HG02678 (cell line): ENCODE results near the gene NEK7.
"Not testable (repeated sequence)": the region's sequence is repeated elsewhere in the genome, so short reads cannot be mapped to it uniquely, and the experiment has no call there.

Experiments used
- ATAC-seq: cut with Tn5 transposase; IDR thresholded peaks from one replicate; pipeline ENCODE4 v1.9.1; 2021; ENCODE audit warnings: mild to moderate bottlenecking, moderate library complexity; ENCODE audit not compliant: unreplicated experiment

The NEK7 gene

DNA sequence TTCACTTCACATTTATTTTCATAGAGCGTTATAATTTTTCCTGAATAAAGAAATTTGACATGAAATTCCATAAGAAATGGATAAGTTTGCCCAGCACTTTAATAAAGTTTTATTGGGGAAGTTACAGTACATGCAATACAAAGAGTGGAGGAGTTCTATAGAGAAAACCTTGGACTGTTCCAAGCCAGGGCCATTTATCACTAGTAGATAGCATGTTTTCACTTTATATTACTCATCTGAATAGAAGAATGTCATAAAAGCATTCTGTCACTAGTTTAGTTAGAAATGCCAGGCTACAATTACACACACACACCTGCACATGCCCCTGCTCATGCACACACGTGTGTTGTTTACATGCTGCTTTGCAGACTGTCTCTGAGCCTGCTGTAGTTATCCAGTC, 123.3 kb downstream of the NEK7 start:
- ATAC-seq = no peak

DNA sequence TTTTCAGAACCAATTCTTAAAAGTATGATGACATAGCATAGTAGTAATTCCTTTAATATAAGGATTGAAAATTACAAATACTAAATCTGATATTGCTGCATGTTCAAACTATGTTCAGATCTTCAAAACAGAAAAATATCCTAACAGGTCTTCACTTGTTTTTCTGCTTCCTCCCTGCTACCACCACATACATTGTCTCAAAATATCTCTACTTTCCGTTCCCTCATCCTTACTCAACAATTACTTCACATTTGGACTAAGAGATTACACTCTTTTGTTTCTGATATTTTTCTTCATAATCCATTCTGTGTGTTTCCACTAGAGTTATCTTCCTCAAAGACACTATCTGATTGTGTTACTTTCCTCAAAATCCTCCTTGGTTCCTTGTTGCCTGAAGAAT, 125.1 kb downstream of the NEK7 start:
- ATAC-seq = no peak

DNA sequence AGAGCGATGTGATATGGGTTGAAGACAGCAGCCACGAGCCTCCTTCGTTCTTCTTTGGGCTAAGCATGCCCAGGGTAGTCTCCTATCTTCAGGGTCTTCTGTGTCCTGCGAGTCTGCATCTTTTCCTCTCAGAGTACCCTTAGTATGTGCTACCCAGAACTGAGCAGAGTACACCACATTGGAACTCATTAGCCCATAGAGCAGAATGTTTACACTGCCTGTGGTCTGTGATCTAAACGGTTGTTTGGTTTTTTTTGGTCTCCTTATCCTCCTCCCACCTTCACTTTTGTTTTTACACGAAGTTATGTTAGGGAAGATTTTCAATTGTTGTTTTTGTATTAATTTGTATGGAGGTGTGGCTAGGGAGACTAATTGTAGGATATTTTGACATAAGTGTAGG, 126.4 kb downstream of the NEK7 start:
- ATAC-seq = no peak

DNA sequence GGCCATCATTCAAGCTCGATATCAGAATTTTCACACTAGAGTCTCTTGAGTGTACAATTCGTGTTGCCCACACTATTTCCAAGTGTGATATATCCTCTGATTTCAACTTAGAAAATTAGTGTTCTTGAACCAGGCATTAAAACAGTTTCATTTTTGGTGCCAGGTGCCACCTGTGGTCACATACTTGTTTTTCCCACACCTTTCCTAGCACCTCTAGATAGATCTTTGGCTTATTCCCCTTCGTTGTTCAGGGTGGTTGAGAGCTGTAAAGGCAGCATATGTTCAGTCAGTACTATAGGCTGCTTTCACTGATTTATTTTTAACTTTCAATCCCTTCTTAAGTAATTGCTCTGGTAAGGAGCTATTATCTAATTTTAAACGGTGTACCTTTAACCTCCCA, 131.1 kb downstream of the NEK7 start:
- ATAC-seq = no peak

DNA sequence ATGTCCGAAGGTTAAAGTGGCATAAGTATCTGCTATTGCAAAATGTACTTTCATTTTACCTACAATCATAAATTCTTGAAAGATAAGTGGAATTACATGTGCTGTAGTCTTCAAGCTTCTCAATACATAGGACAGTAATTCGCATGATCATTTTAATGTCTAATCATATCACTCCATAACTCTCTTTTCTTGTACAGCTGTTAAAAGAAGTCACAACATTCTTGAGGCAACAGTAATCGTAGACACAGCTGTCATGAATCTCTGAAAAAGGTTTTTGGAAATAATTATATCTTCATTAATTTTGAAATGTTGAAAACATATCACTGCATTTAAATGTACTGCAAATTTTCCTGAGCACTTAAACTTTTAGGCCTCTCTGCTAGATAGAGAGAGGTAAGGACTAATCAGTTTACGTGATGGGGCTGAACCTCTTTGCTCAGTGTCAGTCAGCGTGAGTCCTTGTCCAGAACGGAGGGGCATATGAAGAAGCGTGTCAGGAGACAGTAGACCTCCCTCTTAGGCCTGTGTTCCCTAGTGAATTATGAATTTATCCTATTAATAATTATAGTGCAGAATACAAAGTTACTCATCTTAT, 133.4 kb downstream of the NEK7 start:
- ATAC-seq = no peak

DNA sequence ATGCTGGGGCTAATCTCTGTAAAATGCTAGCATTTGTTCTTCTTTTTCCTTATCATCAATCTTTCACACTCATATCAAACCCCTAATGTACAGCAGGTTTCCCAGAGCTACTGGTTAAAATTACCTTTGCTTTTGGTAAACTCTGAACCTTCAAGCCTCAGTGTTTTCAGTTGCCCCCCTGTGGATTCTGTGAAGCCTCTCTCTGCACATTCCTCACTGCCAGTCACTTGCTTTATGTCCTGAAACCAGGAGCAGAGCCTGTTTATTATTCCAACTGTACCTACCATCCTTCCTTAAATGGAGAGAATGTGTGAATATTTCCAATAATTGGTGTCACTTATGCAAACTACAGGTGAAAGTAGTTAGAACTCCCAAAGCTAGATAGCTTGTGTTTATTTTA, 134.2 kb downstream of the NEK7 start:
- ATAC-seq = no peak

DNA sequence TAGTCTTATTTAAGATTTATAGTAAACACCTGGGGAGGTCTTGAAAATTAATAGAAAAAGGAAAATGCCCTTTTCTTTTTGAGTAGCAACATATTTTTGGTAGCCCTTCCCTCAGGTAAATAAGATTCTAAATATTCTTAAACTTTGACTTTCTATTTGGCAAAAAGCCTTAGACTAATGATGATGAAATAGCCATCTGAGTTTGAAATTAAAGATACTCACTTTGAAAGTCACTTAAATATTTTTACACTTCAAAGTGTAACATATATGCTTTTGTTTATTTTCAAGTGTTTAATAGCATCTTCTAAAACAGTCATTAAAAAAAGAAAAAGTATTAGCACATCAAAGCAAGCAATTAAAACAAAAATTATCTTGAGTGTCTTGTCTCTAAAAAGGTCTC, 135.1 kb downstream of the NEK7 start:
- ATAC-seq = no peak

DNA sequence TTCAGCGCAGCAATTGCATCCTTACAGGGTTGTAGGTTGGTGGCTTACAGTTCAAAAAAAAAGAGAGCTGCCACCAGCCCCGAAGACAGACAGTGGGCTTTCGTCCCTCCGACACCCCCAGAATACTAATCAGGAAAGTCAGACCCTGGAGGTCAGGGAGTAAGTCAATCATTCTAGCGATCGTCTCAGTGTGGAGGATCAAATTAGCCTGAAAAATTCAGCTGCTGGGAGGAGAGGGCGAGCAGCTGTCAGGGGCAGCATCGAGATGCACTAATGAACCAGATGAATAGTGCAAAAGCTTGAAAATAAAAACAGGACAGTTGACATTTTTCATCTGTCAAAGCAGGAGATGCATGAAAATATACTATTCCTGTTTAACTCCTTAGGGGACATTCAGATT, 138.4 kb downstream of the NEK7 start:
- no peak for ATAC-seq

DNA sequence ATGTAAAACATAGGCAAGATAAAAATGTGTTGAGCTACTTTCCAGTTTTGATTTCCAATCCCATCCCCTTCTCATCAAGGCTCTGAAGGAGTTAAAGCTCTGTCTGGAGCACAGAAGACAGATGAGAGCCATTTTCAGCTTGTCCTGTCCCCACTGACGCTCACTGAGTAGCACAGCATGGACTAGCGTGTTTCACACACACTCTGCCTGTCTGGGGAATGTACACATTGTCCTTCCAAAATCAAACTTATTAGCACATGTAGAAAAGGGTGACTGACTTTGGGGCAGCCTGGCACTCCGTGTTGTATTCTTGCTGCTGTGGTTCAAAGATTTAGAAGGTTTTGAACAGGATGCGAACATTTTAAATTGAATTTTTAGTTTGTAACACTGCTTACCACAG, 139.2 kb downstream of the NEK7 start:
- no peak for ATAC-seq

DNA sequence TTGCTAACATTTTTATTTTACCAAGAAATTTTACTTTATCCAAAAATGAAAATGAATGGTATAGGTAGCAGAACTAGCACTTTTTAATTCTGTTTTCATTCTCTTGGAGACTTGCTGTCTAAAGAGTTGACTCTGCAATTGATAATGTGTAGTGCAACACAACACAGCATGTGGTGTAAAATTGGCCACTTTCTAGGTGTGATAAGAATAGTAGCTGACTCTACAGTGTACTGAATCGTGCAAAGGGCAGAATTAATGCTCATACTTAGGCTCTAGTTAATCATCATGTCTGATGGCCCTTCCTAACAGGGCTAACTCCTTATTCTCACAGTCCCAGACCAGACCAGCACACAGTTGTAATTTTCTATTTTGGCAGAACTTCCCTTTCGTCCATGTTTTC, 140.5 kb downstream of the NEK7 start:
- ATAC-seq = no peak

DNA sequence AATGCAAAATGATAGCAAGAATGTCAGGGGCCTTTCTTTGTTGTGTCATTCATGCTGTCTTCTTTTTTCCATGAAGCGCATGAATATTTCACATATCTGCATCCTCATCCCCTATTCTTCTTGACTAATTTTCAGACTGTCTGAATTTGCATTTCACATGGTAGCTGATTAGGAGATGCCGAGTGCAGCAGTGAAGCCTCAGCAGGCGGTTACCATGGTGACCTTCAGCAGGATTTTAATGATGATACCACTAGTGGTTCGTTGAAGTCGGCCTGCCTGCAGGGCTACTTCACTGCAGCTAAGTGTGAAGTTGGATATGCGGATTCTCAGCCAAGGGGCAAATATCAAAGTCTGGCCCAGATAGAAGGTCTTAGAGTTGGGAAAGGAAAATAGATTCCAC, 141.8 kb downstream of the NEK7 start:
- no peak for ATAC-seq

DNA sequence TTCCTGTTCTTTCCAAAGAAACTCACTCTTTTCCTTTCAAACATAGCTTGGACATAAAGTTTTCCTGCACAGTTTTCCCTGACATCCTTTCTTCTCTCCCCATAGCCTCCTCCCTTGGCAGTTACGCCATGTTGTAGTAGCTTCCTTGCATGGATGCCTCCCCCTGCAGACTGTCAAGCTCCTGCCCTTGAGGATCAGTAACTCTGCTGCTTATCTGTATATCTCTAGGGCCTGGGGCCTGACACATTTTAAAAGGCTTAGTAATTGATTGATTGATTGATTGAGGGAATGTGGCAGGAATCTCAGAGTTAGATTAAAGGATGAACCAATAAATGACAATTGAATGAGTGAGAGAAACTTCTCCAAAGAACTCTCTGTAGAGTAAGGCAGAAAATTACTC, 143.7 kb downstream of the NEK7 start:
- no peak for ATAC-seq

DNA sequence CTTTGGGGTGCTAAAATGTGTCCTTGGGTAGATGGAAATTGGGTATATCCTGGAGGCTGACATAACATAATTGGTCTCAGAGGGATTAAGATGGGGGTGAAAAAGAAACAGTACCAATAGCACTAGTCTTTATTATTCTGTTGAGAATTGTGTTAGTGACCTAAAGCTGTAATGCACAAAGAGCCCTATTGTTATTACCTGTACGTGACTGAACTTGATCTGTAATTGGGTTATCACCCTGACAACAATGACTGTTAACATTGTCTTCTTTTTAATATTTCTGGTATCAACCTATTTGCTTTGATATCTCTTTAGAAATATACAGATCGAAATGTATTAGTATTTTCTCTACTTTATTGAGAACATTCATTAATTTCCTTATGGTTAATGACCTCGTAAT, 147.6 kb downstream of the NEK7 start:
- ATAC-seq = no peak

DNA sequence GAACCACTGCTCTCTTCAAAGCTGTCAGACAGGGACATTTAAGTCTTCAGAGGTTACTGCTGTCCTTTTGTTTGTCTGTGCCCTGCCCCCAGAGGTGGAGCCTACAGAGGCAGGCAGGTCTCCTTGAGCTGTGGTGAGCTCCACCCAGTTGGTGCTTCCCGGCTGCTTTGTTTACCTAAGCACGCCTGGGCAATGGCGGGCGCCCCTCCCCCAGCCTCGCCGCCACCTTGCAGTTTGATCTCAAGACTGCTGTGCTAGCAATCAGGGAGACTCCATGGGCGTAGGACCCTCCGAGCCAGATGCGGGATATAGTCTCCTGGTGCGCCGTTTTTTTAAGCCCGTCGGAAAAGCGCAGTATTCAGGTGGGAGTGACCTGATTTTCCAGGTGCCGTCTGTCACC, 158.0 kb downstream of the NEK7 start:
- not testable (repeated sequence) for ATAC-seq

DNA sequence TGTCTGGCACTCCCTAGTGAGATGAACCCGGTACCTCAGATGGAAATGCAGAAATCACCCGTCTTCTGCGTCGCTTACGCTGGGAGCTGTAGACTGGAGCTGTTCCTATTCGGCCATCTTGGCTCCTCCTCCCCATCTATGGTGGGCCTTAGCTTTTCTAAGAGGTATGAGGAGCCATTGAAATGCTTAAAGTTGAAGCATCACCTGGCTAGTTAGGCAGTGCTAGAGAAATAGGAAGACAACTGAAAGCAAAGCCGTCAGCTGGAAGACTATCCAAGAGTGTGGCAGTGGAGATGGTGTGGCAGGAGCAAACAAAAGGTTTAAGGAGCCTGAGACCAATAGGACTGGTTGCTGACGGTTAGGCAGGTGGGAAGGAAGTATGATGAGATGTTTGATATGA, 158.5 kb downstream of the NEK7 start:
- ATAC-seq = not testable (repeated sequence)

DNA sequence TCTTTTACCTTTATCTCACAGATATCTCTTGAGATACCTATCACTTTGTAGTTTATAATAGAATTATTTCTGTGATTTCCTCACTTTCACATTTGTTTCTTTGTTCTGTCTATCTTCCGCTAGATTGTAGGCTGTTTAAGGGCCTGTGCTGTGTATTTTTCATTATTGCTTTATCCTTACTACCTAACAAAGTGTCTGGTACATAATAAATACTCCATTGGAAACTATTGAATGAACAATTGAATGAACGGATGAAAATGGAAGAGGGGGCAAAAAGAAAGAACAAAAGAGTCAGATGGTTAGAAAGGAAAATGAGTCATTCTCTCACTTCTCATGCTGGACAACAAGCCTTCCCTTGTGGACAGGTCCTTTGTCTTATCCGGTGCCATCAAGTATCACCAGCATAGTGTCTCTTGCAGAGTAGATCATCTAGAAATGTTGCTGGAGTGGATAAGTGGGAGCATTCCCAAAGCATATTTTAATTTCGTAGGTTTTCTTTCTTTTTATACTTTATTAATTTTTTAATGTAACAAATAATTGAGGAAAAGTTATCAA, 159.8 kb downstream of the NEK7 start:
- no peak for ATAC-seq

DNA sequence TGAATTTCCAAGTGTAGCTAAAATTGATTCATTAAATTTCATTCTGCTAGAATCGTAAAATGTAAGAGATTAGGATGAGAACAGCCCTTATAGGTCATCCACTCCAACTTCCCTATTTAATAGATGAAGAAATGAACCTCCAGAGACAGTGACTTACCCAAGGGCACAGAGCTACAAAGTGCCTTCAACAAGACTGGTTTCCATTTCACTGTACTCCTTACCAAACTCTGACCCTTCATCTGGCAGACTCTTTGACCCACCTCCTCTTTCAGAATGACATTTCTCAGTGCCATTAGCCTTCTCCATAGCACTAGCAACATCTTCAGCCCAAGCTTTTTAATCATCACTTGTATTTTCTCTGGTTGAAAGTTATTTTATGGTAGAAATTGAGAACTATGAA, 161.3 kb downstream of the NEK7 start:
- no peak for ATAC-seq

DNA sequence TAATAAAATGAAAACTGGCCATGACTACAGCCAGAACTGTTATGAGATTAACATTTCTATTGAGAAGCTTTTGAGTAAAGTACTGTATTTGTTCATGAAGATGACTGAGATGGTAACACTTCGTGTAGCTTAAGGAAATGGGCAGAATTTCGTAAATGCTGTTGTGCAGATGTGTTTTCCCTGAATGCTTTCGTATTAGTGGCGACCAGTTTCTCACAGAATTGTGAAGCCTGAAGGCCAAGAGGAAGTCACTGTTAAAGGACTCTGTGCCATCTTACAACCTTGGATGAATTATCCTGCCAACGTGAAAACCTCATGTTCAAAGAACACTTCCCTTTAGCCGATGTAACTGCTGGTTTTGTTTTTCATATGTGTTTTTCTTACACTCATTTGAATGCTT, 164.0 kb downstream of the NEK7 start:
- no peak for ATAC-seq

DNA sequence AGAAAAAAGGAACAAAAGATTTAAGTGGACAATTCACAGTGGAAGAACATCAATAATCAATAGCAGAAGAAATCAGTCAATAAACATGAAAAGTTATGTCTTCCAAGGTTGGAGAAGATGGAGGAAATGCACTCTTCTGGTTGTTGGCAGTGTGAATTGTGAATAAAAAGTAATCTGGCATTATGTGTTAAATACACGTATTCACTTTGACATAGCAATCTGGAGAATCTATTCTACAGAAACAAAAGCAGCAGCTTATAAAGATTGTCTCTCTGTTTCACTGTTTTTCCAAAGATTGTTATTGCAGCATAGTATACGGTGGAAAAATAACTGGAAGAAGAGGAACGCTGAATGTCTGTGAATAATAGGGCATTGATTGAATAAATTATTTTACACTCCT, 169.4 kb downstream of the NEK7 start:
- no peak for ATAC-seq

DNA sequence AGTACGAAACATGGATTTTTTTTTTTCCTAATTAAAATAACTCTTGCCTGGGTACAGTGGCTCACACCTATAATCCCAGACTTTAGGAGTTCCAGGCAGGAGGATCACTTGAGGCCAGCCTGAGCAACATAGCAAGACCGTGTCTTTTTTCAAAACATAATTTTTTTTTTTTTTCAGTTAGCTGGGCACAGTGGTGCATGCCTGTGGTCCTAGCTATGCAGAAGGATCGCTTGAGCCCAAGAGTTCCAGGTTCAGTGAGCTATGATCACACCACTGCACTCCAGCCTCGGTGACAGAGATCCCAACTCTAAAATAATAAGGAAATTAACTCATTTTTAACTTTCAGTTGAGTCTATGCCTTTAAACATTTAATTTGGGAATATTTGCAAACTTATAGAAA, 170.1 kb downstream of the NEK7 start:
- ATAC-seq = no peak

DNA sequence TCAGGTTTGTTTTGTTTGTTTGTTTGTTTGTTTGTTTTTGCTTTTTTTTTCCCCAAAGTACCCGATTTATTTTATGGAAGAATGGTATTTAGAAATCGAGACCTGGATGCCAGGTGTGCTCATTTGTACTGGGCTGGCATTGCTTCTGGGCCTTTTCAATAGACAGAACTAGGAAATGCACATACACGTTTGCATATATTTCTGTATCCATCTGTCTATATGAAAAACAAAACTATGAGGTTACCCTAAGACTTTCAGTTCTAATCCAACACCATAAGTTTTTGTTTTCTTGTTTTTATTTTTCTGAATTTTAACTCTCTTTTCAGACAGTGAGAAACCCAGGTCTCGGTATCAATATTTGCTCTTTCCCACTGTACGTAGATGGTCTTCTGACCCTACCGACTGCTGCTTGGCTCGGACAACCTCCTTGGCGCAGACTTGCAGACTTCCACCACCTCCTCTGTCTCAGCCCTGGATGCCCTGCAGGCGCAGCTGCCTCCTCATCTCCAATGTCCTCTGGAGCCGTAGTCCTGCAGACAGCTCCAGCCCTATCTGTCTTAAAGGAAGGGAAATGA, 171.7 kb downstream of the NEK7 start:
- ATAC-seq = peak; percentile 77

DNA sequence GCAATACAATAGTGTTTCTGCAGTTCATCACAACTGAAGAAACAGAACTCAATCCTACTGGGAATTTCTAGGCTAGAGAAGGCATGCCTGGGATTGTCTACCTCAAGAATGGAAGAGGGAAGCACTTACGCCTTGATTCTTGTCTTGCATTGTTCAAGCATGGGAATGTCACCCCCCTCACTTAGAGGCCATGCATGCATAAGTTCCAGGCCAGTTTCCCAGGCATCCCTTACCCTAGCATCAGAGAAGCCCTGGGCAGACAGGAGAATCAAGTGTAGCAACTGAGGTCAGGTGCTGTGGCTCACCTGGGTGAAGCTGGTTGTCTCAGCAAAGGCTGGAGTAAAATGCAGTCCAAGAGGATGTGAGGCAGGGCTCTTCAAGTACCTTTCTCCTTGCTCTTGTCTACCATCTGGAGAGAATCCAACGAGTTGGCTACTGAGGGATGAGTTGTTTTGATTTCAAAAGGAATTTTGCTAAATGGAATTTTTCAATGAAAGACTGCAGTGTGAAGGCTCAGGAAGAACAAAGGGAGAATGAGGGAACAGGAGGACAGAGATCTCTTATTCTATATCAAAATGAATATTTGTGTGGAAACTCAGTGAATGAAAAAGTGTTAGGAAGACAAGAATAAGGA, 174.3 kb downstream of the NEK7 start:
- no peak for ATAC-seq

DNA sequence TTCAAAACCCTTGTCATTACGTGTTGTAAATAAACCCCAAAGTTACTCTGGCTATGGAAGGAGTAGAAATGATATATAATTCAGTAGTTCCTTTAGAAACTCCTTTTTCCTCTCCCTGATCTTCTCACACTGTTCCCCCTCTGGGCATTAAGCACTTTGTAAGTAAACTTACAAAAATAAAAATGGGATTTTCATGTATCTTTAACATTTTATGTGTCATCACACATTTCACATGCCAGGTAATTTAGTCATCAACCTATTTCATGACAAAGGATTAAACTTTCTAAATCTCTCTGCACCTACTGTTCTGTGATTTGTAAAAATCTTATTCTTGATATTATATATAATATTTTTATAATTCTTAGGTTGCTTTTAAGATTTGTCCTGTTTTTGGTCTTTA, 176.9 kb downstream of the NEK7 start:
- ATAC-seq = no peak
